GM03348 (cell line): Measurements from ENCODE around the gene KRTAP26-1.

ENCODE experiments used
- DNase-seq: peaks from one replicate; pipeline ENCODE4 v3.0.0; 2012; ENCODE audit warnings: low spot score

Gene KRTAP26-1

DNA sequence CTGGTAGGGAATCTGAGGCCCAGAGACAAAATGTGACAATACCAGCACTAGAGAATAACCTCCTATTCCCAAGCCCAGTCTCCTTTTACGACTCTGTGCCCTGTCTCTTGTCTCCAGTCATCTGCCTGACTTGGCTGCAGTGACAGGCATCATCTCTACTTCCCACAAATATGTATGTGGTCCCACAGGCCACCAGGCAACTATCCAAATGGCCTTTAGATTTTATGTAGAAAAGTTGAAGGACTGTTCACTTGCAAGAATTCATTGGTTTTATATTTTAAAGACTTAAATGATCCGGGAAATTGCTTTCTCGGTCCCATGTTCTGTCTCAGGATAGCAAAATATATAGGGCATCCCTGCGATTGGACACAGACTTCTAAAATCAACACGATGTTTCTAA lies 49.0 kb downstream of the KRTAP26-1 start:
- no peak for DNase-seq

DNA sequence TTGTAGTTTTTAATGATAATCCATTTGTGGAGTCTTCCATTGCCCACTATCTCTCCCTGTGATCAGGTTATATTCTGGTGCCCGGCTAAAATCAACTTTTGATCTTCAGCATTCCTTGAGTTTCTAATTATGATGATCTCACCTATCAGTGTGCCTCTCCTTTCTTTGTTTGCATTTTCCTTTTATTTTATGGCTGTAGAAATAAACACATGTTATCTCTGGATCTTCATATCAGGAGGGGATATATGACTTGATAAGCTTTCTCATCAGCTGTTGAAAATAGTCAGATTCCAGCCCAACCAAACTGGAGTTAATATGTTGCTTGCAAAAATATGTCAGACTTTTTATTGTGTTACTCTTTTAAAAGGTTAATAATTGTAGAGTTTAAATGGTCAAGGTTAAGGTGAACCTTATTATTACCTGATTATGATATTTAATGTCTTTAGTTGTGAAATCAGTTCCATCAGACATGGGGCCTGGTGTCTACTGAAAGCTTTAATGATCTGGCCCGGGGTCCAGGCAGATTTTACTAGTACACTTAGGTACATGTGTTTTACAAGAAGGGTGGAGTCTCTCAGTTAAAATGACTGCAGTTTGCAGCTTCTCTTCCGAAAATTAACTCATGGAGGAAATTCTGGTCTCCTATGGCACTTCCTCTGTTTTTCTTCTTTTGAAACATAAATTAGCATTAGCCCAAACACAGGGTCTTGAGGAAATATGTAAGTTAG lies 50.1 kb downstream of the KRTAP26-1 start:
- DNase-seq, result no peak
